ENCODE data around the gene CUEDC1.

Gene CUEDC1, protein sequence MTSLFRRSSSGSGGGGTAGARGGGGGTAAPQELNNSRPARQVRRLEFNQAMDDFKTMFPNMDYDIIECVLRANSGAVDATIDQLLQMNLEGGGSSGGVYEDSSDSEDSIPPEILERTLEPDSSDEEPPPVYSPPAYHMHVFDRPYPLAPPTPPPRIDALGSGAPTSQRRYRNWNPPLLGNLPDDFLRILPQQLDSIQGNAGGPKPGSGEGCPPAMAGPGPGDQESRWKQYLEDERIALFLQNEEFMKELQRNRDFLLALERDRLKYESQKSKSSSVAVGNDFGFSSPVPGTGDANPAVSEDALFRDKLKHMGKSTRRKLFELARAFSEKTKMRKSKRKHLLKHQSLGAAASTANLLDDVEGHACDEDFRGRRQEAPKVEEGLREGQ

GRCh38 chr17:57955183-57955931 lies at the start of gene CUEDC1:
Gene CUEDC1, minus strand, starts transcription at chr17:57955412. Its CDS starts 69,848 bp downstream, at chr17:57885564.
- peak; percentile 53 for DNase-seq (ENCODE audit: low read depth)

DNA sequence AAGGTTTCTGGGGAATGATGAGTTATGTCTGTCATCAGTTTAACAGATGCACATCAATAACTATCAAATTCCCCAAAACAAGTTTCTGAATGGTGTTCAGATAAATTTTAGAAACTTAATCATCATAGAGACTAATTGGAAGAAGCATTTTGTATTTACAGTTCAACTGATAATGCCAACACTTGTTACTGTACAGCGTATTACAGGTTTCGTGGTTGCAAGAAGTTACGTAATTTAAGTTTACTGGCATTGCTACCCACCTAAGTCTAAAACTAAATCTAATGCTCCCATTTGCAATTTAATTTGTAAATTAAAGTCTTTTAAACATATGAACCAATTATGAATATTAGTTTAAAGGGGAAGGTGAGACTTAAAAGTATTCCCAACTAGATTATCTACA lies 48.8 kb upstream of the CUEDC1 start:
- DNase-seq (ENCODE audit: low read depth) = no peak

DNA sequence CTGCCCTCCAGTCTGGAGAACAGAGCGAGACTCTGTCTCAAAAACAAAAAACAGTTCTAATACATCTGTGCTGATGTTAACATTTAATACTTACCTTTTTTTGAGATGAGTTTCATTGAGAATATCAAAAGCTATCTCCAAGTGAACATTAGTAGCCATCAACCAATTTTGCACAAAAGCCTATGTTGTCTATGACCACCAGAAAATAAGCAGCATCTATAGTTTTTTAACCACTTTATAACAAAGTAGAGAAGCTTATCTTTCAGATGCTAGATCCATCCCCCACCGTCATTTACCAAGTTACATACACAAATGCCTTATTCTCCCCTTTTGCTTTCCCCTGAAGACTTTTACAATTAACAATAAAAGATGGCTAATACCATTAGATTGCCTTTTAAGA lies 47.8 kb upstream of the CUEDC1 start:
- DNase-seq (ENCODE audit: low read depth) = no peak

- no peak for DNase-seq (ENCODE audit: low read depth)
Measured at GRCh38 chr17:58002154-58002948, 47.1 kb upstream of the CUEDC1 start.

DNA sequence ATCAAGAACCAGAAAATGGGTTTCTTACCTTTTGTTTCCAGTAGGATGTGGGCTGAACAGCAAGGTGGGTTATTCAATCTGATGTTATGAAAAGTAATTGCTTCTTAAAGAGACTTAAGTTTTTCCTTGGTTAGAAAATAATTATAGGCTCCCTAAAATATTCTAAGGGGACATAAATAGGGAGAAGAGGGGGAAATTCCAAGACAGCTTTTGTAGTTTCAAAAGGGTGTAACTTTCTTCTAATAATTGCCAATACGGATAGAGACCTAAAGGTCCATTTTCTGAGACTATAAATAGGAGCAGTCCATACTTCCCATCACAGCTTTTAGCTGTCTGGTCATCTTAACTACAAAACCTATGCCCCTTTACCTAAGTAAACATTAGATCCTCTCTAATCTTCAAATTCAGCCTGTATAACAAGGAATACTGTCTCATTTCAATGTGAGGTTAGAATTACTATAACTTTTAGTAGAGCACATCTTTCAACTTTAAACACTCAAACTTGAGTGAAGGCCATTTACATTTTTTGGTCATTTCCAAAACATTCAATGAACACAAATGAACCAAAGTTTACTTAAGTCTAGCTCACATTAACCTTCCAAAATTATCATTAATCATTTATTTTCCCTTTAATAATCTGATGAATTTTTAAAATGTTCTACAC lies 46.4 kb upstream of the CUEDC1 start:
- no peak for DNase-seq (ENCODE audit: low read depth)

GRCh38 chr17:57999496-58000017 lies 44.3 kb upstream of the CUEDC1 start:
- no peak for DNase-seq (ENCODE audit: low read depth)

GRCh38 chr17:57999010-57999495 lies 43.8 kb upstream of the CUEDC1 start:
- no peak for DNase-seq (ENCODE audit: low read depth)

- no peak for DNase-seq (ENCODE audit: low read depth)
Measured at GRCh38 chr17:57997085-57997809, 42.0 kb upstream of the CUEDC1 start.

- DNase-seq (ENCODE audit: low read depth) = peak; percentile 9
Measured at GRCh38 chr17:57995076-57995956, 40.1 kb upstream of the CUEDC1 start.

DNA sequence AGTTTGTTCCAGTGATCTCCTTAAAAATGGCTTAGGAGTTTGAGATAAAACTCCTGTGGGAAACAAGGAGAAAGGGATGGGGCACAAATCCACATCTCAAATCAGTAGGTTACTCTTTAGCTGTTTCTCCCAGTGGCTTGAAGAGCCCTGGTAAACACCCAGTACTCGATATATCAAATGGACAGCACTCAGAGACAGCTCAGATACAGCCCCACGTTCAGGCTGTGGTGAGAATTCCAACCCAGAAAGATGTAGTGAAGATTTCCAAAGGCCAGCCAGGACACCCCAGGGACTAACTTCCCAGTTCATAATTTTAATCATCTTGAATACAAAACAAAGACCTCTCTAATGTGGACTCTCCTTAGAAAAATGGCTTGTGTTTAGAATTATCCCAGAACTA lies 39.2 kb upstream of the CUEDC1 start:
- DNase-seq (ENCODE audit: low read depth) = no peak

GRCh38 chr17:57993471-57994365 lies 38.5 kb upstream of the CUEDC1 start:
- no peak for DNase-seq (ENCODE audit: low read depth)

DNA sequence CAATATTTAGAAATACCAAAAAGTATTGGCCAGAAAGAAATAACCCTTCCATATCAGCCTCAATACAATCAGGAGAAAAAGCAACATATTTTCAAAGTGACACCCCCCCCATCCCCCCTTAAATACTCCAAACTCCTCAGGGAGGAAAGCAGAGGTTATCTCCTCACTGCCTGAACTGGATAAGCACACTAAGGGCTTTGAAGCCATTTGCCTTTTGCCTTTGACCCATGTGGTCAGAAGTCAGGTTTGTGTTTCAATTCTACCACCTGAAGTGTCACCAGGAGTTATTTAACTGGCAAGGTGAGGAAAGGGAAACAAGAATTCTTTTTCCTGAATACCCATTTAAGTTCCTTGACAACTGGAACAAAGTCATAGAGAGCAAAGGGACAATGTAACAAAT lies 36.3 kb upstream of the CUEDC1 start:
- no peak for DNase-seq (ENCODE audit: low read depth)

DNA sequence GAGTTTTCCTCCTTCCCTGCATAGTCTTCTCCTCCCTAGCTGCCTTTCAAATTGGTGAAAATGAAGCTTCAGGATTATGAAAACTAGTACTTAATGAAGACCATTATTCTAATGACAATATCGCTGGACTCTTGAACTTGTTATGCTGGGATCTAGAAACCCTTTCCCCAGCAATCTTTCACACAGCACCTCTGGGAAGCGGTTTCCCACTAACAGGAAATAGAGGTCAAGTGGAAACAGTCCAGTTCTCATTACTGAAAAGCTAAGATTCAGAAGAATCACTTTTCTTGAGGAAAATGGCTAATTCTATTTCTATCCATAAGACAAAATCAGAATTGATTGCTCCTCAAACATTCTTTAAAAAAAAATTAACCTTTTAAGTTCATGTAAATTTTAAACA lies 34.8 kb upstream of the CUEDC1 start:
- DNase-seq (ENCODE audit: low read depth) = no peak

DNA sequence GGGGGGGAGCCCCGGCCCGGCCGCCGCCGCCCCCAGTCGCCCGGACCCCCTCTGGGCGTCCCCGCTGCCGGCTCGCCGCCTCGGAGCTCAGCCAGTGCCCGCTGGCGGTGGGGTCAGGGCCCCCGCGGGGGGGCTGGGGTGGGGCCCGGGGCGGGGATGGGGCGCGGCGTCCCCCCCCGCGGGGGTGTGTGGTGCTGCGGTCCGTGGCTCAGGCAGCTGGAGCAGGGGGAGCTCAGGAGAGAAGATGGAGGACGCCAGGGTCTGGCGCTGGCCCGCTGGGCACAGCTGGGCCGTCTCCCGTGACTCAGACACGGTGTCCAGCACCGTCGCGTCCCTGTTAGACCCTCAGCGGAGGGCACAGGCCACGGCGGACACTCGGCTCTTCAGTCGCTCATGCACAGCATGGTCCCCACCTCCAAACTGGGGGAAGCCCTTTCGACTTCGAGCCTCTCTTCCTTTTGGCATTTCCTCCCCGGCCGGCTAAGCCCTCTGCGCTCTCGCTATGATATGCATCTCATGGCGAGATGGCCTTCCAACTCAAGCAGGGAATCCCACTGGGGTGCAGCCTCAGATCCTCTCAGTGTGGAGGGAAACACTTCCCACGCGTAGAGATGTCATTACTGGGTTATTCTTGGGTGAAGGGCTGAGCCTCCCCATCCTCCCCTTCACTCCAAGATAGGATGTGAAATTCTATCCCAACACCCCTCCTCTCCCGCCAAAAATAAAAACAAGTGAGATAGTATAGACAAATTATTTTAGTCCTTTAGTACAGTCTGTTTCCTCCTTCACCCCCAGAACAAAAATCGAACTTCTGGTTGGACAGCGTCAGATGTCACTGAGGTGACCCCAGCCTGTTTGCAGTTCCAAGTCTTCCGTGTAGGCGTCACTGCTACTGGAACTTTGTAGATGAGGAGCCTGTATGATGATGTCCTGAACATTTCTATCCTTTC lies 33.4 kb upstream of the CUEDC1 start:
- DNase-seq (ENCODE audit: low read depth) = no peak

- DNase-seq (ENCODE audit: low read depth) = peak; percentile 68
Measured at GRCh38 chr17:57987581-57988300, 32.5 kb upstream of the CUEDC1 start, which contains the start of gene VEZF1. Gene VEZF1, minus strand, starts transcription at chr17:57988254. Its CDS starts 143 bp downstream, at chr17:57988111.

DNA sequence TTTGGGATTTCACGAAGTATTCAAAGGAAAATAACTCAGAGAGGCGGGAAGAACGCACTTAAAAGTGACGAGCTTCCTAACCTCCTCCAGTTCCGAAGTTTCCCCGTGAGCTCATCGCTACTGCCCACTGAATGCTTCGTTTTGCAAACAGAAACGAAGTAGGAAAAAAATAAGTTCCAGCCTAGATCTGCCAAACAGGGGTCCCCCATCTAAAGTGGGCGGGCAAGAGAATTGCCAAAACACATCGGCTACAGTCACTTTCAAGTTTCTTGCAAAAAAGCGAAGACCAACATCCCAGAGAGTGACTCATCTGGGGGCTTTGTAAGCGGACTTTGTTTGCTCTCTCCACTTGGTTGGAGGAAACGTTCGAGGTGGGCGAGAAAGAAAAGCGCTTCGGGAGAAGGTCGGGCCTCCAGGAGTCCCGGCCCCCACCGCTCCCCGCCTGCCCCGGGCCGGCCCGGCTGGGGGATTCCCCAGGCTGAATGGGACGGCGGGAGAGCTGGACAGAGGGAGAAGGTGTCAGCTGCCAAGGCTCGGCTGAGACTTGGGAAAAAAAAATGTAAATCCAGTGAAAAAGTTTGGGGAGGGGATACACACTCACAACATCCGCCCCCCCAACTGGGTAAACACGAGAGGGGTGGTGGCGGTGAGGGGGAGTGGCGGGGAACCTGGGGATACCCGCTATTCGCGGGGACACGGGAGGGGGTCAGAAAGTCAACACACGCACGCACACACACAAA lies 31.8 kb upstream of the CUEDC1 start:
- DNase-seq (ENCODE audit: low read depth) = peak; percentile 26

All from stimulated activated CD8-positive, alpha-beta memory T cell treated with anti-CD3 and anti-CD28 coated beads, Interleukin-4, amount 100 ng/mL, for 24 hours (primary cell).